GM12874 (cell line): ENCODE results near the gene DAB2IP.

Experiments
- TF ChIP-seq, protein P1 (sequence below): IDR thresholded peaks from 2 replicates; pipeline ENCODE4 v1.5.1; 2011; ENCODE audit warnings: low read depth, mild to moderate bottlenecking, control low read depth, low read length, moderate library complexity; ENCODE audit not compliant: insufficient read depth

DAB2IP gene

DNA sequence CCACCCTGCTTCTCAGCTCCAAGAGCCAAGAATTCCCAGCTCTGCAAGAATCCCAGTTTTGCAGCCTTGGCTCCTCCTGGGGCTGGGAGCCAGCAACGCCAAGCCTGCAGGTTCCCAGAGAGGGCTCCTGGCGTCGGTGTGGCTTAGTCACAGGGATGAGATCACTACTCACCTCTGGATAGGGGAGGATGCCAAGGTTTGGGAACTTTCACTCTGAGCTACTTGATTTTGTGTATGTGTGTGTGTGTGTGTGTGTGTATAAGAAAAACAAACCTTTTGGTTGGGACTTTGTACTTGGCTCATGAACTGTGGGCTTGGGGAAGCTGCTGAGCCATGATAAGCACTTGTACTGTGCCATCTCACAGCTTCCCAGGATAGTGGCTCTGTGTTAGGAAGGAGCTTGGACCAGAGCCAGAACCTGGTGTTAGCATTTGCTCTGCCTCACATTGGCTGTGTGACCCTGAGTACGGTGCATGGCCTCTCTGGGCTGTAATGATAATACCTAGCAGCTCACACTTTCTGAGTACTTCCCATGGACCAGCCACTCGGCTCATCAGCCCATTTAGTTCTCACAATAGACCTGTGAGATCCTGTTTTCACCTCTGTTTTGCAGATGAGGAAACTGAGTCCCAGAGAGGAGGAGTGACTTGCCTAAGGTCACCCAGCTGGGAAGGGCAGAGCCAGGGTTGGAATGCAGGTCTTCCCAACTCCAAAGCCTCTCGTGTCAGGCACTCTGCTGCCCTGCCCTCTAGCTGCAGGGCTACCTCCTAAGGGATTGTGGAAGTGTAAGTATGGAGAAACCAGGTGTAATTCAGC lies 41.4 kb upstream of the DAB2IP start:
- TF ChIP-seq, protein P1, sequence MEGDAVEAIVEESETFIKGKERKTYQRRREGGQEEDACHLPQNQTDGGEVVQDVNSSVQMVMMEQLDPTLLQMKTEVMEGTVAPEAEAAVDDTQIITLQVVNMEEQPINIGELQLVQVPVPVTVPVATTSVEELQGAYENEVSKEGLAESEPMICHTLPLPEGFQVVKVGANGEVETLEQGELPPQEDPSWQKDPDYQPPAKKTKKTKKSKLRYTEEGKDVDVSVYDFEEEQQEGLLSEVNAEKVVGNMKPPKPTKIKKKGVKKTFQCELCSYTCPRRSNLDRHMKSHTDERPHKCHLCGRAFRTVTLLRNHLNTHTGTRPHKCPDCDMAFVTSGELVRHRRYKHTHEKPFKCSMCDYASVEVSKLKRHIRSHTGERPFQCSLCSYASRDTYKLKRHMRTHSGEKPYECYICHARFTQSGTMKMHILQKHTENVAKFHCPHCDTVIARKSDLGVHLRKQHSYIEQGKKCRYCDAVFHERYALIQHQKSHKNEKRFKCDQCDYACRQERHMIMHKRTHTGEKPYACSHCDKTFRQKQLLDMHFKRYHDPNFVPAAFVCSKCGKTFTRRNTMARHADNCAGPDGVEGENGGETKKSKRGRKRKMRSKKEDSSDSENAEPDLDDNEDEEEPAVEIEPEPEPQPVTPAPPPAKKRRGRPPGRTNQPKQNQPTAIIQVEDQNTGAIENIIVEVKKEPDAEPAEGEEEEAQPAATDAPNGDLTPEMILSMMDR, result no peak

DNA sequence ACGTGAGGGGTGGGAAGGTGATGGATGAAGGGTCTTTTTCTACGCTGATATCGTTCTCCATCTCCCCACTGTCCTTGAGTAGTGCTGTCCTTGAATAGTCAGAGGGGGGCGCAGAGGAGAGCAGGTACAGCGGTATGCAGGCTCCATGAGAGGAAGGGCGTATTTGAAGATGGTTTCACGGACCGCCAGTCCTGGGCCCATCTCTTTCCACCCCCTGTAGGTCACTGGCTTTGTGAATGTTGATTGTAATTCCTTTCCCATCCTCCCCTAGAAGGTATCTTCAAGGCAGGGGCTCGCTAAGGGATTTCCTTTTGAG lies 40.8 kb upstream of the DAB2IP start:
- TF ChIP-seq, protein P1, result no peak

GRCh38 chr9:121612511-121612998 lies 38.9 kb upstream of the DAB2IP start:
- TF ChIP-seq, protein P1, result no peak

DNA sequence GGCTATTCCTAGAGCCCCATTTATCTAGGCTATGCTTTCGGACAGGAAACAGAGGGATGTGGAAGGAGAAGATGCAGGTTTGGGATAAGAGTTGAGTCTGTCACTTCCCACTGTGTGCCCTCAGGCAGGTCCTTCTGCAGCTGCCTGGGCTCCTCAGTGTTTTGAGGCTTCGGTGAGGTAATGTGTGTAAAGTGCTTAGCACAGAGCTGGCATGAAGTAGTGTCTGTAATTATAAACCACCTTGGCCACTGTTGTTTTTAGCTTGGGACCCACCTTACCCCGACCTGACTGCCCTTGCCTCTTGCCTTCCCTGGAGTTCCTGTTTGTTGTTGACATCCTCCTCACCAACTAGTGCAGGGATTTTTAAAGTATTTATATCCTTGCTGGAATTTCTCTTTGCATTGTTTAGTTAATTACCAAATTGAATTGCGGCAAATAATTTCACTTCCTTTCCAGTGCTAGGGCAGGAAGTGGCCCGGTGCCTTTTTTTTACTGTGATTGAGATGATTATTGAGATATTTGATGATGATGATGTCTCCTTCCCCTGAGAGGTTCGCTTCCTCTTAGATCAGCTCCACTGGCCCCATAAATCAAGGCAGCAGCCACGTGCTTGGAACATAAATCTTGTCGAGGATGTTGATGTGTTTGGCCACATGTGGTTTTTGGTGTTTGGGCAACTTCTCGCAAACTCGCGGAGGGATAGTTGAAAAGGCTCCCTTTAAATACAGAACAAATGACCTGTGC lies 38.3 kb upstream of the DAB2IP start:
- TF ChIP-seq, protein P1, result no peak

GRCh38 chr9:121616123-121616755 lies 35.2 kb upstream of the DAB2IP start:
- TF ChIP-seq, protein P1, result no peak

DNA sequence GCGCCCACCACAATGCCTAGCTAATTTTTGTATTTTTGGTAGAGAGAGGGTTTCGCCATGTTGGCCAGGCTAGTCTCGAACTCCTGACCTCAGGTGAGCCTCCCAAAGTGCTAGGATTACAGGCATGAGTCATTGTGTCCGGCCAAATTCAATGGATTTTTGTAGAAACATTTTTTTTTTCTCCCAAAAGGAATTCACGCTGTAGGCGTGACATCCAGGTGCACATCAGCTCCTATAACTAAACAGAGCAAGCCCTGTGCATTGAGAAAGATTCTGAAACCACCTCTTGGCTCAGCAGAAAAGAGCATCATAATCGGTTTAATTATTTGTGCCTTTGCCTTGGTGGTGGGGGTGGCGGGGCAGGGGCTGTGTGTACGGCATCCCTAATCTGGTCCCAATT lies 32.9 kb upstream of the DAB2IP start:
- TF ChIP-seq, protein P1, result no peak
